HEK293T (cell line): Measurements from ENCODE around the gene TBC1D24.

Source experiments
- CTCF ChIA-PET: fragments of 350-600 bp; formaldehyde crosslinking; extraction: SDS; loops from one replicate; lab custom pipeline; 2021; ENCODE audit warnings: antibody characterized with exemption, inconsistent platforms; lab: Yijun Ruan, JAX
- POLR2A ChIA-PET: fragments of 350-600 bp; formaldehyde crosslinking; extraction: SDS; loops from one replicate; lab custom pipeline; 2020; ENCODE audit warnings: antibody characterized with exemption, inconsistent platforms; lab: Yijun Ruan, JAX
- DNase-seq: peaks from one replicate; pipeline ENCODE4 v3.0.0; 2012; ENCODE audit warnings: mixed read lengths; ENCODE audit errors: extremely low spot score
- ARNT ChIP-seq: fragments of 450-650 bp; IDR thresholded peaks from 2 replicates; pipeline ENCODE4 v1.6.1; 2017; ENCODE audit warnings: mild to moderate bottlenecking
- BHLHE40 ChIP-seq: fragments of 450-650 bp; IDR thresholded peaks from 2 replicates; pipeline ENCODE4 v1.6.1; 2016; ENCODE audit warnings: mild to moderate bottlenecking, moderate library complexity, borderline replicate concordance
- CTBP1 ChIP-seq: fragments of 450-650 bp; IDR thresholded peaks from 2 replicates; pipeline ENCODE4 v1.6.1; 2016; ENCODE audit warnings: borderline replicate concordance
- ELF4 ChIP-seq: fragments of 450-650 bp; IDR thresholded peaks from 2 replicates; pipeline ENCODE4 v1.6.1; 2017; ENCODE audit warnings: antibody characterized with exemption
- FOXA1 ChIP-seq: fragments of 450-650 bp; IDR thresholded peaks from 2 replicates; pipeline ENCODE4 v1.6.1; 2016; ENCODE audit warnings: mild to moderate bottlenecking
- FOXK2 ChIP-seq: fragments of 450-650 bp; IDR thresholded peaks from 2 replicates; pipeline ENCODE4 v1.6.1; 2016; ENCODE audit warnings: mild to moderate bottlenecking
- FOXM1 ChIP-seq: fragments of 450-650 bp; IDR thresholded peaks from 2 replicates; pipeline ENCODE4 v1.6.1; 2017; ENCODE audit warnings: mild to moderate bottlenecking, borderline replicate concordance
- HDGF ChIP-seq: fragments of 450-650 bp; IDR thresholded peaks from 2 replicates; pipeline ENCODE4 v1.6.1; 2017; ENCODE audit warnings: antibody characterized with exemption, borderline replicate concordance
- L3MBTL2 ChIP-seq: fragments of 450-650 bp; conservative IDR thresholded peaks from 2 replicates; pipeline ENCODE4 v1.6.1; 2016; ENCODE audit warnings: mild to moderate bottlenecking
- LEF1 ChIP-seq: fragments of 450-650 bp; IDR thresholded peaks from 2 replicates; pipeline ENCODE4 v1.6.1; 2017; ENCODE audit warnings: mild to moderate bottlenecking, borderline replicate concordance
- NFRKB ChIP-seq: fragments of 450-650 bp; IDR thresholded peaks from 2 replicates; pipeline ENCODE4 v1.6.1; 2016; ENCODE audit warnings: mild to moderate bottlenecking, moderate library complexity
- PKNOX1 ChIP-seq: fragments of 450-650 bp; IDR thresholded peaks from 2 replicates; pipeline ENCODE4 v1.6.1; 2016
- SP1 ChIP-seq: fragments of 450-650 bp; IDR thresholded peaks from 2 replicates; pipeline ENCODE4 v1.6.1; 2017
- SUZ12 ChIP-seq: fragments of 450-650 bp; IDR thresholded peaks from 2 replicates; pipeline ENCODE4 v1.6.1; 2016; ENCODE audit warnings: mild to moderate bottlenecking
- TARDBP ChIP-seq: fragments of 450-650 bp; IDR thresholded peaks from 2 replicates; pipeline ENCODE4 v1.6.1; 2016
- ZNF384 ChIP-seq: fragments of 450-650 bp; IDR thresholded peaks from 2 replicates; pipeline ENCODE4 v1.6.1; 2016

The TBC1D24 gene

GRCh38 chr16:2428051-2428783 lies 46.7 kb upstream of the TBC1D24 start:
- peak; percentile 22 for DNase-seq
- ChIA-PET CTCF (interaction anchor here (1.1 to 1.5 kb wide), 2 partner anchors 9 to 73 kb away, joined by 3 read pairs; no protein-coding TSS in a partner anchor), POLR2A (interaction anchor here (0.9 to 2.6 kb wide), 10 partner anchors 9 to 160 kb away, joined by 3 to 7 read pairs (median 4); partner anchors contain the start of genes TBC1D24 and TEDC2)
- TF ChIP-seq LEF1 (no peak), NFRKB (no peak), ARNT (no peak), ELF4 (no peak), SUZ12 (no peak), ZNF384 (no peak), BHLHE40 (no peak), CTBP1 (no peak), L3MBTL2 (no peak), HDGF (no peak), PKNOX1 (no peak), SP1 (no peak), TARDBP (no peak), FOXA1 (no peak), FOXM1 (no peak), FOXK2 (no peak)

GRCh38 chr16:2428784-2429033 lies 46.2 kb upstream of the TBC1D24 start:
- peak; percentile 94 for TF ChIP-seq L3MBTL2
- TF ChIP-seq FOXK2: no peak
- TF ChIP-seq SUZ12: no peak
- TF ChIP-seq PKNOX1: no peak
- TF ChIP-seq FOXM1: no peak
- no peak for TF ChIP-seq HDGF
- TF ChIP-seq LEF1: 0 out of 2 replicates have a peak, but pooled peaks have one; percentile 17
- no peak for TF ChIP-seq CTBP1
- ChIA-PET CTCF (interaction anchor here (1.1 to 1.5 kb wide), 2 partner anchors 10 to 73 kb away, joined by 3 read pairs; no protein-coding TSS in a partner anchor), POLR2A (interaction anchor here (0.9 to 2.6 kb wide), 6 partner anchors 8 to 78 kb away, joined by 3 to 7 read pairs (median 4); partner anchors contain the start of genes TBC1D24 and TEDC2)
- no peak for DNase-seq

DNA sequence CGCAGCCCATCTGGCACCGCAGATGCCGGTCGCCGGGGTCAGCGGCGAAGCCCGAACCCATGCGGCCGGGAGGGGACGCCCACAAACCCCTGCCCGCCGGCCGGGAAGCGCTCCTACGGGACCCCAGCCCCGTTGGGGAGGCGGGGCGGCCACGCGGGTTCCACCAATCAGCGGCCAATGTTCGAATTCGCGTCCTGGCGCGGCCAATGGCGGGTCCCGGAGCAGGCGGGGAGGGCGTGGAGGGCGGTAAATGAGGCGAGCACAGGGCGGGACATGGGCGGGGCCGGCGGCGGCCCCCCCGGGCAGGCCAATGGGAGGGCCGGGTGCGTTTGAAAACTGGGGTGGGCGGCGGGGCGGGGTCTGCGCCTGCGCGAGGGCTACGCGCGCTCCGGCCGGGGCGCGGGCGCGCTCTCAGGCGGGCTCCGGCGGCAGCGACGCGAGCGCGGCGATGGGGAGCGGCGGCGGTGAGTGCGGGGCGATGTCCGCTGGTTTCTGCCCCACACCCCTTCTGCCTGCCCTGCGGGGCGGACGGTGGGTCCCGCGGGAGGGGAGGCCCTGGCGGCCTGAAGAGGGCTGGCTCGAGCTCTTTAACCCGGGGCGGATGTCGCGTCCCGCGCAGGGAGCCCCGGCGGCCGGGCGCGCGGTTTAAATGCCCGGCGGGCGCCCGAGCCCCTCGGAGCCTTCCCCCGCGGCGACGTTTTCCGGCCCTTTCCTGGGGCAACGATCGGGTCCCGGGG lies 45.7 kb upstream of the TBC1D24 start, which contains the start of gene CCNF:
CCNF (plus strand) TSS at position 414 of the 737 bp plus-strand sequence; CDS start at position 449, 35 bp downstream.
- POLR2A ChIA-PET: interaction anchor here (1.0 to 2.6 kb wide), 5 partner anchors 8 to 72 kb away, joined by 3 to 7 read pairs (median 7); partner anchors contain the start of gene TEDC2
- peak; percentile 98 for DNase-seq
- TF ChIP-seq SP1 (peak; percentile 75), FOXM1 (peak; percentile 99), PKNOX1 (no peak), L3MBTL2 (peak; percentile 42)
- CTCF ChIA-PET: interaction anchor here (1.1 to 1.5 kb wide), 2 partner anchors 10 to 72 kb away, joined by 3 read pairs; no protein-coding TSS in a partner anchor

DNA sequence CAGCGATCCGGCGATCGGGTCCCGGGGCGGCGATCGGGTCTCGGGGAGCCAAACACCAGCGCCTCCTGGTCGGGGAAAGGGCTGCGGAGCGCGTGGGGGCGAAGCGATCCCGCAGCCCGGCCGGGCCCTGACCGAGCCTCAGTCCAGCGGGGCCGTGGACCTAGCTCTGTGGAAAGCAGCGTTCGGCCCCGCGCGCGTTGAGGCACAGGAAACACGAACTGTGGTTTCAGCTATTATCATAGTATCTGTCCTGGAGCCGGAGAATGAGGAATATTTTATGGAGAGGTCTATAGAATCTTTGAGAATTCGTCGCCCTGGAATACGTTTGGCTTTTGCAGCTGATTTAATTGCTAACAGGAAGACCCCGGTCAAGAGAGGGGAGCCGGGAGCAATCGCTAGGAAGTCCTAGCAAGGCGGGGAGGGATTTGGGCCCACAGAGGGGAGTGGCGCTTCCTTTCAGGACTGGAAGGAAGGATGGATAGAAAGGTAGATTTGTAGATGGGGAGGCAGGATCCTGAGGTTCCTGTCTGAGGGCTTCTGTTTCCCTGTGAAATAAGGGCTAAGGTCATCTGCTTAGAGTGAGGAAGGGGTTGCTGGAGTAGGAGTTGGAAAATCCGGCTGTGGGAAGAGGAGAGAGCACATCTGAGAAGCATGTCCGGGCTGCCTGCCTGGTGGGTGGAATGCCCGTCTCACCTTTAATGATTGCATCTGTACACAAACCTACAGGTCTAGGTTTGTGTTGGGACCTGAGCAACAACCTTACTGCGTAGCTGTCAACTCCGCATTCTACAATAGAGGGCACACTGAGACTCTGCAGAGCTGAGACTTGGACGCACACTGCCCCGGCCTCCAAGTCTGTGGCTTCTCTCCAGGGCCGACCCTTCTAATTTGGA lies 44.9 kb upstream of the TBC1D24 start:
- POLR2A ChIA-PET: interaction anchor here (0.8 to 1.8 kb wide), 5 partner anchors 9 to 30 kb away, joined by 3 to 7 read pairs (median 3); partner anchors contain the start of gene TEDC2
- no peak for TF ChIP-seq ZNF384
- TF ChIP-seq FOXA1: no peak
- TF ChIP-seq ELF4: no peak
- no peak for TF ChIP-seq L3MBTL2
- no peak for TF ChIP-seq SUZ12
- no peak for TF ChIP-seq SP1
- TF ChIP-seq CTBP1: no peak
- no peak for TF ChIP-seq FOXK2
- DNase-seq: peak; percentile 33
- CTCF ChIA-PET: interaction anchor here (0.6 to 0.9 kb wide), 2 partner anchors 72 to 226 kb away, joined by 3 to 5 read pairs; no protein-coding TSS in a partner anchor

- TF ChIP-seq FOXK2 (no peak), NFRKB (no peak), ARNT (no peak), ELF4 (no peak)
- POLR2A ChIA-PET: no interaction called here
- no peak for DNase-seq
- CTCF ChIA-PET: no interaction called here
Measured at GRCh38 chr16:2432286-2432685, 42.6 kb upstream of the TBC1D24 start.
